Smooth muscle cell (in vitro differentiated cells): ENCODE data around the gene C19orf85. TPM values are rescaled to one million over a fixed set of nuclear protein-coding genes. Genes with fewer than 3 reads are reported as not detected.
A peak's percentile ranks its signal among the peaks of the same experiment; 100 is the strongest.

Experiments used
- DNase-seq: peaks from one replicate; lab custom pipeline; 2025; ENCODE audit not compliant: unreplicated experiment; lab: John Stamatoyannopoulos, UW
- H2AFZ ChIP-seq: fragments of 200-600 bp; sonication (generic); 2 replicates; pipeline ENCODE4 v1.6.0; 2016; ENCODE audit warnings: antibody characterized with exemption, low read depth, mild to moderate bottlenecking
- H3F3A ChIP-seq: fragments of 200-600 bp; sonication (generic); 2 replicates; pipeline ENCODE4 v1.6.0; 2017; ENCODE audit warnings: antibody characterized with exemption, low read depth
- H3K27ac ChIP-seq: fragments of 200-600 bp; sonication (generic); 2 replicates; pipeline ENCODE4 v1.5.1; 2016; ENCODE audit warnings: low read depth, mild to moderate bottlenecking
- H3K27me3 ChIP-seq: fragments of 200-600 bp; sonication (generic); 2 replicates; pipeline ENCODE4 v1.6.1; 2016; ENCODE audit warnings: low read depth, mild to moderate bottlenecking
- H3K36me3 ChIP-seq: fragments of 200-600 bp; sonication (generic); 2 replicates; pipeline ENCODE4 v1.5.1; 2016; ENCODE audit warnings: low read depth
- H3K4me1 ChIP-seq: fragments of 200-600 bp; sonication (generic); 2 replicates; pipeline ENCODE4 v1.5.1; 2016; ENCODE audit warnings: low read depth
- H3K4me2 ChIP-seq: fragments of 200-600 bp; sonication (generic); 2 replicates; pipeline ENCODE4 v1.6.0; 2016; ENCODE audit warnings: mild to moderate bottlenecking
- H3K4me3 ChIP-seq: fragments of 200-600 bp; sonication (generic); 2 replicates; pipeline ENCODE4 v1.5.1; 2016; ENCODE audit warnings: mild to moderate bottlenecking
- H3K79me2 ChIP-seq: fragments of 200-600 bp; sonication (generic); 2 replicates; pipeline ENCODE4 v1.6.0; 2016; ENCODE audit warnings: low read depth, mild to moderate bottlenecking
- H3K9ac ChIP-seq: fragments of 200-600 bp; sonication (generic); 2 replicates; pipeline ENCODE4 v1.6.0; 2016; ENCODE audit warnings: low read depth
- H3K9me3 ChIP-seq: fragments of 200-600 bp; sonication (generic); replicated peaks from 2 replicates; pipeline ENCODE4 v1.5.1; 2016; ENCODE audit warnings: low read depth
- H4K20me1 ChIP-seq: fragments of 200-600 bp; sonication (generic); 2 replicates; pipeline ENCODE4 v1.6.0; 2016; ENCODE audit warnings: low read depth
- WGBS: methylation state at CpG from one replicate; pipeline ENCODE4 v1.1.7; 2016; ENCODE audit warnings: low lambda C conversion rate; 5-methylcytosine and 5-hydroxymethylcytosine counted together
- polyA plus RNA-seq: library from polyadenylated mRNA; unstranded; fragments of >200 nt; fragmentation: Nextera tagmentation; extraction: Ambion mirVana; gene quantifications from 2 replicates; pipeline ENCODE4 v1.2.1, GENCODE V29; 2016
- total RNA-seq: library from RNA; depleted of rRNA; stranded (reverse); fragments of >200 nt; gene quantifications from 2 replicates; pipeline ENCODE4 v1.2.3, GENCODE V29; 2014
- TF ChIP-seq, protein P1 (sequence below): fragments of 200-600 bp; sonication (generic); IDR thresholded peaks from 2 replicates; pipeline ENCODE4 v1.5.1; 2017; ENCODE audit warnings: borderline replicate concordance, mild to moderate bottlenecking, antibody characterized with exemption; ENCODE audit not compliant: insufficient read depth, poor library complexity, severe bottlenecking

Gene C19orf85
- total and polyA plus RNA-seq, 2 experiments from 2014 or later = not detected

DNA sequence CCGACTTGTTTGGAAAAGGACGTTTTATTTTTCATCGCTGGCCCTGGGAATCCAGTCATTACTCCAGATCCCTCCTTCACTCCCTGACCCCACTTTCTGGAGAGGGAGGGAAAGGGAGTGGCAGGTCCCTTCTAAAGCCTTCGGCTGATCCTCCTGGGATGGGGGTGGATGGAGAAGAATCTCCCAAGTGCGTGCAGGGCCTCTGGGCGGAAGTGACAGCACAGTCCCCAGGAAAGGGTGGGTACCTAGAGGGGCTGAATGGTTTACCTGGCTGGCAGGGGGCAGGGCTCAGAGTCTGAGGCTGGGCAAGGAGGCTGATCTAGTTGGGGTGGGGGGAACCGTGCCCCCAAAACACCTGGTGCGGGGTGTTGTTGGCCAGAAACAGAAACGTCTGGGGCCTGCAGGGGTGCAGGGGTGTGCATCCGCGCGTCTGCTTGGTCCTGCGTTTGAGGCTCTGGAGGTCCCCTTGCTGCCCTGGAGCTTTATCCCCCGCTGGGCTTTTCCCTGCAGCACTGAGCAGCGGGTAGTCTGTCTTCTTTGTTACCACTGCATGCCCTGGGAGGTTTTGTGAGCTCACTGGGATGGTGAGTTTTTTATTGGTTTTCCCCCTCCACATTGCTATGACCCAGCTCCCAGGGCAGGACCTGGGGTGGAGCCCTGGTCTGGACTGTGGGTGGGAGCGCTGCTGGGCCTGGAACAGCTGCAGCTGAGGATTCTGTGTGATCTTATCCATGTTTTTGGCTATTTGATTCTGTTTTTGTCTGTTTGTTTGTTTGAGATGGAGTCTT is 8.9 kb upstream of the C19orf85 start:
- H3K79me2 ChIP-seq = peaks cover 10% of the 10 kb centered on the region
- H3K27me3 ChIP-seq = no peaks in the 10 kb centered on the region
- no peaks in the 10 kb centered on the region for H3K9me3 ChIP-seq
- TF ChIP-seq, protein P1, sequence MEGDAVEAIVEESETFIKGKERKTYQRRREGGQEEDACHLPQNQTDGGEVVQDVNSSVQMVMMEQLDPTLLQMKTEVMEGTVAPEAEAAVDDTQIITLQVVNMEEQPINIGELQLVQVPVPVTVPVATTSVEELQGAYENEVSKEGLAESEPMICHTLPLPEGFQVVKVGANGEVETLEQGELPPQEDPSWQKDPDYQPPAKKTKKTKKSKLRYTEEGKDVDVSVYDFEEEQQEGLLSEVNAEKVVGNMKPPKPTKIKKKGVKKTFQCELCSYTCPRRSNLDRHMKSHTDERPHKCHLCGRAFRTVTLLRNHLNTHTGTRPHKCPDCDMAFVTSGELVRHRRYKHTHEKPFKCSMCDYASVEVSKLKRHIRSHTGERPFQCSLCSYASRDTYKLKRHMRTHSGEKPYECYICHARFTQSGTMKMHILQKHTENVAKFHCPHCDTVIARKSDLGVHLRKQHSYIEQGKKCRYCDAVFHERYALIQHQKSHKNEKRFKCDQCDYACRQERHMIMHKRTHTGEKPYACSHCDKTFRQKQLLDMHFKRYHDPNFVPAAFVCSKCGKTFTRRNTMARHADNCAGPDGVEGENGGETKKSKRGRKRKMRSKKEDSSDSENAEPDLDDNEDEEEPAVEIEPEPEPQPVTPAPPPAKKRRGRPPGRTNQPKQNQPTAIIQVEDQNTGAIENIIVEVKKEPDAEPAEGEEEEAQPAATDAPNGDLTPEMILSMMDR = no peak
- H4K20me1 ChIP-seq = no peaks in the 10 kb centered on the region
- H3K27ac ChIP-seq = peak overlapping the region; percentile 47
- H3K4me2 ChIP-seq = no peak overlapping the region
- H3K36me3 ChIP-seq = no peaks in the 10 kb centered on the region
- H3K4me1 ChIP-seq = peaks cover 16% of the 10 kb centered on the region
- no peaks in the 10 kb centered on the region for H3F3A ChIP-seq
- no peak overlapping the region for H2AFZ ChIP-seq
- WGBS = 57% methylated on average over 16 of the region's 16 CpGs
- no peak overlapping the region for H3K9ac ChIP-seq
- no peak overlapping the region for H3K4me3 ChIP-seq
- no peak for DNase-seq

DNA sequence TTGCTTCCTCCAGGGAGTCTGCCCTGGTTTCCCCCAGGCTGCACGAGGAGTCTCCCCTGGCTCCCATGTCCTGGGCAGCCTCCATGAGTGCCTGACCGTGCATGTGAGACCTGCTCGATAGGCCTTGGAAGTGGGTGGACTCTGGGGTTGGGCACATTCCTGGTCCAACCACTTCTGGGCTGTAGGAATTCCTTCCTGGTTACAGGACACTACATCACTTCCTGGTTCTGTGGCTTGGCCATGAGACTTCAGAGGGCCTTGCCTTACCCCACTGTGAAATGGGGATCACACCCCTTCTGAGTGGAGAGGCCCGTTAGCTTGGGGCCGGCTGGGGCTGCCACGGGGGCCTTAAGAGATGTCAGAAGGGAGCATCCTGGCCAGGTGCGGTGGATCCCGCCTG is 7.9 kb upstream of the C19orf85 start:
- Histone ChIP-seq H3K9ac (no peak overlapping the region), H3F3A (peaks cover under 1% of the 10 kb centered on the region), H3K4me3 (no peak overlapping the region), H2AFZ (no peak overlapping the region), H3K4me2 (no peak overlapping the region), H3K4me1 (peaks cover 10% of the 10 kb centered on the region), H3K27me3 (no peaks in the 10 kb centered on the region), H3K27ac (no peak overlapping the region), H3K79me2 (peaks cover 2% of the 10 kb centered on the region), H3K36me3 (no peaks in the 10 kb centered on the region), H3K9me3 (no peaks in the 10 kb centered on the region), H4K20me1 (no peaks in the 10 kb centered on the region)
- DNase-seq = no peak
- TF ChIP-seq, protein P1 = no peak
- 85% methylated on average over 8 of the region's 8 CpGs for WGBS

DNA sequence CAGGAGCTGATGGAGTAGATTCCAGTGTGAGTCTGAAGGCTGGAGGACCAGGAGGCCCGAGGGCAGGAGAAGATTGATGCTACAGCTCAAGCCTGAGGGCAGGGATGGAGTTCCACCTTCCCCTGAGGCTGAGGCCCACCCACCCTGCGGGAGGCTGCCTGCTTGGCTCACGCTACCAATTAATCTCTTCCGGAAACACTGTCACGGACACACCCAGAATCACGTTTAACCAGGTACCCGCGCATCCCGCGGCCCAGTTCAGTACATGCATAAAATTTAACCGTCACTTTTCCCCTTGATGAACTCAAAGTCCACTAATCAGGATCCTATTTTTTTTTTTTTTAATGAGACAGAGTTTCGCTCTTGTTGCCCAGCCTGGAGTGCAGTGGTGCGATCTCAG is 6.7 kb upstream of the C19orf85 start:
- no peaks in the 10 kb centered on the region for H3K27me3 ChIP-seq
- no peaks in the 10 kb centered on the region for H4K20me1 ChIP-seq
- H2AFZ ChIP-seq = no peak overlapping the region
- no peak overlapping the region for H3K4me2 ChIP-seq
- H3K4me3 ChIP-seq = no peak overlapping the region
- 94% methylated on average over 13 of the region's 13 CpGs for WGBS
- DNase-seq = no peak
- no peaks in the 10 kb centered on the region for H3K36me3 ChIP-seq
- H3K9me3 ChIP-seq = no peaks in the 10 kb centered on the region
- no peaks in the 10 kb centered on the region for H3K79me2 ChIP-seq
- no peak overlapping the region for H3K27ac ChIP-seq
- H3K4me1 ChIP-seq = peaks cover 7% of the 10 kb centered on the region
- TF ChIP-seq, protein P1 = no peak
- peaks cover 8% of the 10 kb centered on the region for H3F3A ChIP-seq
- no peak overlapping the region for H3K9ac ChIP-seq

DNA sequence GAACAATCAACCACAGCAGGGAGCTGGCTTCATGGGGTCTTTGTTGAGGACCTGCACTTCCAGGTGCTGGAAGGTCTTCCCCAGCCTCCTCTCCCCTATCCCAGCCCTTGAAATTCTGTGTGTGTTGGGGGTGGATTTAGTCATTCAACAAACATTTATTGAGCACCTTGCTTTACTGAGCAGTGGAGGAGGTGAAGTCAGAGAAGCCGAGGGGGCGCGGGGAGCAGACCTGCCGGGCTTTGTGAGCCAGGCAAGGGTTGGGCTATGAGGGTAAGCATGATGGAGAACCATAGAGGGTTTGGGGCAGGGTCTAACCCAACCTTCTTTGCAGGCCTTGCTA is 3.5 kb upstream of the C19orf85 start:
- TF ChIP-seq, protein P1 = no peak
- no peaks in the 10 kb centered on the region for H3K9me3 ChIP-seq
- H3K79me2 ChIP-seq = no peaks in the 10 kb centered on the region
- H3K36me3 ChIP-seq = no peaks in the 10 kb centered on the region
- H3K9ac ChIP-seq = no peak overlapping the region
- H3K4me3 ChIP-seq = no peak overlapping the region
- peaks cover 12% of the 10 kb centered on the region for H3F3A ChIP-seq
- 24% methylated on average over 4 of the region's 4 CpGs for WGBS
- H3K27me3 ChIP-seq = peaks cover 8% of the 10 kb centered on the region
- no peak overlapping the region for H3K27ac ChIP-seq
- no peak overlapping the region for H2AFZ ChIP-seq
- H3K4me1 ChIP-seq = no peaks in the 10 kb centered on the region
- no peak for DNase-seq
- H4K20me1 ChIP-seq = no peaks in the 10 kb centered on the region
- H3K4me2 ChIP-seq = peak overlapping the region; percentile 52
